ENCODE data around the gene DNMT1.

GRCh38 chr19:10230173-10230860, 35.6 kb upstream of the DNMT1 start:
- no peak for TF ChIP-seq CTCF (IDR thresholded peaks at IDR 0.05; ENCODE audit: low read length)
- no peak for TF ChIP-seq EZH2 (optimal IDR thresholded peaks at IDR 0.05; ENCODE audit: low read depth, low read length)
- TF ChIP-seq EZH2phosphoT487 (IDR thresholded peaks at IDR 0.05; ENCODE audit: low read length): no peak

Data from MM.1S (cell line).